MM.1S (cell line): ENCODE measurements around the gene KLHDC1.
"Not testable (repeated sequence)": the region's sequence is repeated elsewhere in the genome, so short reads cannot be mapped to it uniquely, and the experiment has no call there.

Experiments
- DNase-seq: peaks from one replicate; pipeline ENCODE4 v3.0.0-alpha.2; 2015
- H2AFZ ChIP-seq: fragments of 300-600 bp; sonication (generic); 2 replicates; pipeline ENCODE4 v1.6.0; 2016; ENCODE audit warnings: antibody characterized with exemption, low read length
- H3F3A ChIP-seq: fragments of 300-600 bp; sonication (generic); 2 replicates; pipeline ENCODE4 v1.6.1; 2016; ENCODE audit warnings: mild to moderate bottlenecking, antibody characterized with exemption, low read length, moderate library complexity, mixed read lengths; ENCODE audit not compliant: insufficient read depth
- H3K27ac ChIP-seq: fragments of 300-600 bp; sonication (generic); 2 replicates; pipeline ENCODE4 v1.5.1; 2016; ENCODE audit warnings: mild to moderate bottlenecking, low read length
- H3K27me3 ChIP-seq: fragments of 300-600 bp; sonication (generic); replicated peaks from 2 replicates; pipeline ENCODE4 v1.6.0; 2016; ENCODE audit warnings: low read length; ENCODE audit not compliant: insufficient read depth
- H3K36me3 ChIP-seq: fragments of 300-600 bp; sonication (generic); replicated peaks from 2 replicates; pipeline ENCODE4 v1.6.1; 2016; ENCODE audit warnings: mild to moderate bottlenecking, low read length, mixed read lengths; ENCODE audit not compliant: insufficient read depth
- H3K4me1 ChIP-seq: fragments of 300-600 bp; sonication (generic); 2 replicates; pipeline ENCODE4 v1.6.1; 2016; ENCODE audit warnings: low read length, mixed read lengths
- H3K4me2 ChIP-seq: fragments of 300-600 bp; sonication (generic); 2 replicates; pipeline ENCODE4 v1.6.0; 2016; ENCODE audit warnings: low read depth, low read length
- H3K4me3 ChIP-seq: fragments of 300-600 bp; sonication (generic); 2 replicates; pipeline ENCODE4 v1.5.1; 2016; ENCODE audit warnings: low read length, mixed read lengths
- H3K79me2 ChIP-seq: fragments of 300-600 bp; sonication (generic); 2 replicates; pipeline ENCODE4 v1.6.1; 2016; ENCODE audit warnings: mixed run types, low read length, mixed read lengths
- H3K9ac ChIP-seq: fragments of 300-600 bp; sonication (generic); 2 replicates; pipeline ENCODE4 v1.6.1; 2016; ENCODE audit warnings: low read length, mixed read lengths
- H3K9me2 ChIP-seq: fragments of 300-600 bp; sonication (generic); replicated peaks from 2 replicates; pipeline ENCODE4 v1.6.1; 2016; ENCODE audit warnings: mild to moderate bottlenecking, low read length, mixed read lengths; ENCODE audit not compliant: insufficient read depth
- H3K9me3 ChIP-seq: fragments of 300-600 bp; sonication (generic); replicated peaks from 2 replicates; pipeline ENCODE4 v1.6.1; 2016; ENCODE audit warnings: mild to moderate bottlenecking, low read length, mixed read lengths; ENCODE audit not compliant: insufficient read depth
- H4K20me1 ChIP-seq: fragments of 300-600 bp; sonication (generic); 2 replicates; pipeline ENCODE4 v1.6.1; 2016; ENCODE audit warnings: mild to moderate bottlenecking, low read length, moderate library complexity, mixed read lengths; ENCODE audit not compliant: insufficient read depth
- EZH2 ChIP-seq: fragments of 300-600 bp; sonication (generic); optimal IDR thresholded peaks from 2 replicates; pipeline ENCODE3; 2017; ENCODE audit warnings: low read depth, mild to moderate bottlenecking, antibody characterized with exemption, low read length, mixed read lengths
- EZH2phosphoT487 ChIP-seq: fragments of 300-600 bp; sonication (generic); IDR thresholded peaks from 2 replicates; pipeline ENCODE4 v1.6.1; 2018; ENCODE audit warnings: antibody characterized with exemption, low read length
- TF ChIP-seq, protein P1 (sequence below): fragments of 300-600 bp; sonication (generic); IDR thresholded peaks from 2 replicates; pipeline ENCODE4 v1.5.1; 2016; ENCODE audit warnings: antibody characterized with exemption, low read length, mixed read lengths

KLHDC1 gene

DNA sequence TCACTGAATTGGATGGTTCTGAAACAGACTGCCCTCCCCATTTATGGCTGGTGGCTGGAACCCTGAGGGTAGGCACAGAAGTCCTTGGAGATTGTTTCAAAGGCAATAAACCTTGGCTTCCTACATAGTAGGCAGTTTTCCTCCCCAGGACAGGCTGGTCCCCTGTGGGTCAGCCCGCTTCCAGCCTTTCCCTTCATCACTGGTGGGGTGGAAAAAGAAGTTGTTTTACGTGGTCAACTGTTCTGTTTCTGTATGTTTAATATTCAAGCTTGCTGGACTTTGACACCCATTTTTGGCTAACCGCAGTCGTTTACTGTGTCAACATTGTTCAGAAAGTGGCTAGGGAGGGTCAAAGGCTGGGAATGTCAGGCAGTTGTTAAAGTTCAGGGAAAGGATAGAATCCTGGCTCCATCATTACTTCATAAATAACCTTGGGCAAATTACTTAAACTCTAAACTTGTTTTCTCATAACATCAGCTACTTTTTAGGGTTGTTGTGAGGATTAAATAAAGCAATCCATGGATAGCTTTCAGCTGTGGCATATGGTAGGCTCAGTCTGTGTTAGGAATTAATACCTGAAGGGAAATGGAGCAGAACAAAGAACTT, 77.4 kb downstream of the KLHDC1 start:
- Histone ChIP-seq H2AFZ (no peak overlapping the region), H4K20me1 (no peaks in the 10 kb centered on the region), H3K36me3 (no peaks in the 10 kb centered on the region), H3K27ac (no peak overlapping the region), H3K9ac (no peak overlapping the region), H3K4me1 (0 out of 2 replicates have a peak, but pooled peaks cover 3% of the 10 kb centered on the region), H3K27me3 (no peaks in the 10 kb centered on the region), H3K79me2 (peaks cover 20% of the 10 kb centered on the region), H3K9me3 (no peaks in the 10 kb centered on the region), H3F3A (peaks cover 11% of the 10 kb centered on the region), H3K9me2 (no peaks in the 10 kb centered on the region), H3K4me2 (no peak overlapping the region), H3K4me3 (no peak overlapping the region)
- TF ChIP-seq EZH2phosphoT487 (no peak), EZH2 (no peak)
- TF ChIP-seq, protein P1, sequence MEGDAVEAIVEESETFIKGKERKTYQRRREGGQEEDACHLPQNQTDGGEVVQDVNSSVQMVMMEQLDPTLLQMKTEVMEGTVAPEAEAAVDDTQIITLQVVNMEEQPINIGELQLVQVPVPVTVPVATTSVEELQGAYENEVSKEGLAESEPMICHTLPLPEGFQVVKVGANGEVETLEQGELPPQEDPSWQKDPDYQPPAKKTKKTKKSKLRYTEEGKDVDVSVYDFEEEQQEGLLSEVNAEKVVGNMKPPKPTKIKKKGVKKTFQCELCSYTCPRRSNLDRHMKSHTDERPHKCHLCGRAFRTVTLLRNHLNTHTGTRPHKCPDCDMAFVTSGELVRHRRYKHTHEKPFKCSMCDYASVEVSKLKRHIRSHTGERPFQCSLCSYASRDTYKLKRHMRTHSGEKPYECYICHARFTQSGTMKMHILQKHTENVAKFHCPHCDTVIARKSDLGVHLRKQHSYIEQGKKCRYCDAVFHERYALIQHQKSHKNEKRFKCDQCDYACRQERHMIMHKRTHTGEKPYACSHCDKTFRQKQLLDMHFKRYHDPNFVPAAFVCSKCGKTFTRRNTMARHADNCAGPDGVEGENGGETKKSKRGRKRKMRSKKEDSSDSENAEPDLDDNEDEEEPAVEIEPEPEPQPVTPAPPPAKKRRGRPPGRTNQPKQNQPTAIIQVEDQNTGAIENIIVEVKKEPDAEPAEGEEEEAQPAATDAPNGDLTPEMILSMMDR: no peak
- DNase-seq: no peak

DNA sequence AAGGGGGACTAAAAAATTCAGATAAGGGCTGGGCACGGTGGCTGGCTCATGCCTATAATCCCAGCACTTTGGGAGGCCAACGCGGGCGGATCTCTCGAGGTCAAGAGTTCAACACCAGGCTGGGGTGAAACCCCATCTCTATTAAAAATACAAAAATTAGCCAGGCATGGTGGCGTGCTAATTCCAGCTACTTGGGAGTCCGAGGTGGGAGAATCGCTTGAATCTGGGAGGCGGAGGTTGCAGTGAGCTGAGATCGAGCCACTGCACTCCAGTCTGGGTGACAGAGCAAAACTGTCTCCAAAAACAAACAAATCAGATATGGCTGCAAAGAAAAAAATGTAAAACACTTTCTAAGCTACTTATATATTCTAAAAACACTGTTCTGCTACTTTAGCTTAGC, 78.8 kb downstream of the KLHDC1 start:
- H3K27ac ChIP-seq, H3K4me1 ChIP-seq, DNase-seq, H4K20me1 ChIP-seq, H3K36me3 ChIP-seq, H3K4me2 ChIP-seq, H3K4me3 ChIP-seq, H3K27me3 ChIP-seq, H3K9ac ChIP-seq, H3K9me3 ChIP-seq, H3K9me2 ChIP-seq, H2AFZ ChIP-seq: not testable (repeated sequence)
- Histone ChIP-seq H3F3A (peaks cover 11% of the 10 kb centered on the region), H3K79me2 (peaks cover 20% of the 10 kb centered on the region)

DNA sequence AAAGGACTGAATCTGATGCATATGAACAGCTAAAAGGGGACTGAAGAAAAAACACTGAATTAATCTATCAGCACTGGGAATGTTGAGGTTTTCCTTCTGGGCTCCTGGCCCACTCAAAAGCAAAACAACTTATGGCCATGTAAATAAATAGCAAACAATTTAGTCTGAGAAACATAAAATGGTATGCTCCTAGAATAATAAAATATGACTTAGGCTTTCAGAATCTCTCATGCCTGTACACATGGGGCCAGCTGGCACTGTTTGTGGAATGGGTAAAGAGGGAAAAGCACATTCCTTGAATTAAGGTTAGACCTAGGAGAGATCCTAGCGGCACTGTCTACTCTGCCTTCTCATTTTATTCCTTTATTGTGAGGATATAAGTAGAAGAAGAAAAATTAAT, 81.2 kb downstream of the KLHDC1 start:
- H3K36me3 ChIP-seq: no peaks in the 10 kb centered on the region
- TF ChIP-seq, protein P1: no peak
- TF ChIP-seq EZH2: no peak
- no peak for TF ChIP-seq EZH2phosphoT487

GRCh38 chr14:49778421-49778820, 85.5 kb downstream of the KLHDC1 start:
- no peaks in the 10 kb centered on the region; the same call in 1 of the 2 replicates for H3F3A ChIP-seq

More for the DNA sequence above, 81.2 kb downstream of the KLHDC1 start:
- H3K27me3 ChIP-seq: no peaks in the 10 kb centered on the region
- DNase-seq: no peak
- H3K9me3 ChIP-seq: no peaks in the 10 kb centered on the region
- H3K4me2 ChIP-seq: no peak overlapping the region
- H2AFZ ChIP-seq: no peak overlapping the region
- H3F3A ChIP-seq: no peaks in the 10 kb centered on the region; the same call in 1 of the 2 replicates
- no peak overlapping the region for H3K9ac ChIP-seq
- H4K20me1 ChIP-seq: no peaks in the 10 kb centered on the region
- H3K9me2 ChIP-seq: no peaks in the 10 kb centered on the region
- no peak overlapping the region for H3K27ac ChIP-seq
- peaks cover 11% of the 10 kb centered on the region for H3K79me2 ChIP-seq
- H3K4me1 ChIP-seq: 0 out of 2 replicates have a peak, but pooled peaks cover 3% of the 10 kb centered on the region
- no peak overlapping the region for H3K4me3 ChIP-seq

GRCh38 chr14:49781040-49781439, 88.1 kb downstream of the KLHDC1 start:
- H3F3A ChIP-seq, H3K36me3 ChIP-seq: not testable (repeated sequence)

More at GRCh38 chr14:49778421-49778820, 85.5 kb downstream of the KLHDC1 start:
- no peaks in the 10 kb centered on the region for H3K79me2 ChIP-seq
- no peaks in the 10 kb centered on the region for H3K36me3 ChIP-seq
- no peaks in the 10 kb centered on the region for H3K27me3 ChIP-seq
- H2AFZ ChIP-seq: no peak overlapping the region
- no peak overlapping the region for H3K9ac ChIP-seq
- no peaks in the 10 kb centered on the region for H4K20me1 ChIP-seq
- no peak overlapping the region for H3K4me2 ChIP-seq
- H3K9me2 ChIP-seq: no peaks in the 10 kb centered on the region
- H3K27ac ChIP-seq: no peak overlapping the region
- no peaks in the 10 kb centered on the region for H3K9me3 ChIP-seq
- no peaks in the 10 kb centered on the region for H3K4me1 ChIP-seq
- no peak overlapping the region for H3K4me3 ChIP-seq
- no peak for DNase-seq
- TF ChIP-seq EZH2: no peak
- no peak for TF ChIP-seq EZH2phosphoT487
- TF ChIP-seq, protein P1: no peak

More at GRCh38 chr14:49781040-49781439, 88.1 kb downstream of the KLHDC1 start:
- H3K4me3 ChIP-seq, H3K9ac ChIP-seq, H3K4me2 ChIP-seq, DNase-seq, H3K27ac ChIP-seq, H4K20me1 ChIP-seq, H3K9me2 ChIP-seq, H2AFZ ChIP-seq, H3K4me1 ChIP-seq, H3K9me3 ChIP-seq, H3K27me3 ChIP-seq, H3K79me2 ChIP-seq: not testable (repeated sequence)
